Nucleus accumbens (tissue), 56 donors: ENCODE results near the gene ACOT2.
"Not testable (repeated sequence)": the region's sequence is repeated elsewhere in the genome, so short reads cannot be mapped to it uniquely, and the experiment has no call there.

Source experiments
- DNase-seq, 56 donors: peaks; one replicate each; lab custom pipeline; 2025; lab: John Stamatoyannopoulos, UW

ACOT2 gene

GRCh38 chr14:73569185-73569958 is at the start of gene ACOT2:
TSS of gene ACOT2 (plus strand) at chr14:73569213. CDS start at chr14:73569241, 28 bp downstream.
- DNase-seq: peak in 45 of 56 donors; percentile 10 to 84 (median 47)

GRCh38 chr14:73521229-73521628 is 47.8 kb upstream of the ACOT2 start:
- DNase-seq: no peak

- DNase-seq: no peak
Observed at GRCh38 chr14:73524493-73524892, 44.5 kb upstream of the ACOT2 start.

GRCh38 chr14:73526036-73526984 is 42.7 kb upstream of the ACOT2 start:
- DNase-seq: no peak

GRCh38 chr14:73529356-73529755 is 39.7 kb upstream of the ACOT2 start:
- not testable (repeated sequence) for DNase-seq

GRCh38 chr14:73531971-73532370 is 37.0 kb upstream of the ACOT2 start:
- DNase-seq: not testable (repeated sequence)

- peak in 14 of 56 donors; percentile 4 to 71 (median 44) for DNase-seq
Observed at GRCh38 chr14:73537244-73538045, 31.6 kb upstream of the ACOT2 start.

GRCh38 chr14:73539017-73539416 is 30.0 kb upstream of the ACOT2 start:
- DNase-seq: peak in 11 of 56 donors; percentile 1 to 25 (median 8)

GRCh38 chr14:73542961-73543360 is 26.1 kb upstream of the ACOT2 start:
- DNase-seq: not testable (repeated sequence)

GRCh38 chr14:73545353-73545752 is 23.7 kb upstream of the ACOT2 start:
- not testable (repeated sequence) for DNase-seq

GRCh38 chr14:73549097-73549496 is 19.9 kb upstream of the ACOT2 start:
- DNase-seq: not testable (repeated sequence)

- DNase-seq: not testable (repeated sequence)
Observed at GRCh38 chr14:73549889-73550524, 19.0 kb upstream of the ACOT2 start.

- DNase-seq: no peak
Observed at GRCh38 chr14:73553845-73554244, 15.2 kb upstream of the ACOT2 start.

GRCh38 chr14:73557201-73557600 is 11.8 kb upstream of the ACOT2 start:
- DNase-seq: not testable (repeated sequence)

GRCh38 chr14:73558238-73558637 is 10.8 kb upstream of the ACOT2 start:
- DNase-seq: not testable (repeated sequence)

- not testable (repeated sequence) for DNase-seq
Observed at GRCh38 chr14:73562256-73562655, 6.8 kb upstream of the ACOT2 start.

GRCh38 chr14:73562696-73563095 is 6.3 kb upstream of the ACOT2 start:
- DNase-seq: not testable (repeated sequence)

- not testable (repeated sequence) for DNase-seq
Observed at GRCh38 chr14:73566431-73566830, 2.6 kb upstream of the ACOT2 start.

GRCh38 chr14:73566935-73567334 is 2.1 kb upstream of the ACOT2 start:
- not testable (repeated sequence) for DNase-seq

GRCh38 chr14:73567358-73567757 is 1.7 kb upstream of the ACOT2 start:
- no peak for DNase-seq
